GM12878 (cell line): Measurements from ENCODE around the gene KIFAP3. TPM values are rescaled to one million over a fixed set of nuclear protein-coding genes. Genes with fewer than 3 reads are reported as not detected.

ENCODE experiments used
- ATAC-seq: fragments of 200-7000 bp; cut with Tn5 transposase; 3 replicates; pipeline ENCODE4 v1.9.1; 2020; ENCODE audit warnings: mild to moderate bottlenecking, moderate library complexity
- BruUV-seq: library from RNA; stranded (reverse); fragments of 400-500 nt; replicated peaks from 2 replicates; lab custom pipeline; 2021; lab: Mats Ljungman, UMichigan
- CTCF ChIA-PET: fragments of 300-600 bp; sonication (Branson Sonifier 250); formaldehyde crosslinking; extraction: SDS; loops from one replicate; lab custom pipeline; 2021; ENCODE audit warnings: inconsistent platforms; lab: Yijun Ruan, JAX
- POLR2A ChIA-PET: fragments of 350-600 bp; formaldehyde crosslinking; extraction: SDS; loops from one replicate; lab custom pipeline; 2021; ENCODE audit warnings: inconsistent platforms; lab: Charles Lee
- RAD21 ChIA-PET: fragments of 300-600 bp; sonication (Branson Sonifier 250); formaldehyde crosslinking; loops from one replicate; lab custom pipeline; 2023; ENCODE audit warnings: antibody characterized with exemption; ENCODE audit not compliant: unreplicated experiment; lab: Charles Lee
- SMC1A ChIA-PET: fragments of 300-600 bp; sonication (Branson Sonifier 250); formaldehyde crosslinking; loops from one replicate; lab custom pipeline; 2023; ENCODE audit not compliant: unreplicated experiment, uncharacterized antibody; lab: Charles Lee
- DNase-seq: peaks from one replicate; pipeline ENCODE4 v3.0.0-alpha.2; 2011; ENCODE audit warnings: low read depth, low spot score
- FAIRE-seq: peaks from 3 replicates; lab custom pipeline; 2011; peaks lifted over from hg19 to GRCh38; lab: Jason Lieb, UNC
- H2AFZ ChIP-seq: 2 replicates; pipeline ENCODE4 v1.6.0; 2011; ENCODE audit warnings: low read depth, low read length, control low read depth; ENCODE audit not compliant: control insufficient read depth
- H3K27ac ChIP-seq: 2 replicates; pipeline ENCODE4 v1.5.1; 2011; ENCODE audit warnings: control low read depth; ENCODE audit not compliant: control insufficient read depth, insufficient read depth
- H3K27me3 ChIP-seq, 2 experiments: replicated peaks in 1 of 2; 2 replicates each; pipeline versions ENCODE4 v1.6.0 to v1.6.1; 2011; ENCODE audit warnings: low read length in 1 of 2; ENCODE audit not compliant: control insufficient read depth in 2 of 2, insufficient read depth in 2 of 2
- H3K36me3 ChIP-seq, 2 experiments: 2 replicates each; pipeline ENCODE4 v1.5.1; 2011; ENCODE audit warnings: low read length in 1 of 2; ENCODE audit not compliant: control insufficient read depth in 2 of 2, insufficient read depth in 2 of 2
- H3K4me1 ChIP-seq: 2 replicates; pipeline ENCODE4 v1.6.1; 2011; ENCODE audit warnings: mild to moderate bottlenecking, low read length, moderate library complexity, mixed read lengths; ENCODE audit not compliant: control insufficient read depth, insufficient read depth
- H3K4me2 ChIP-seq: 2 replicates; pipeline ENCODE4 v1.6.0; 2011; ENCODE audit warnings: control low read depth; ENCODE audit not compliant: control insufficient read depth, insufficient read depth
- H3K4me3 ChIP-seq: fragments of 200-600 bp; sonication (generic); 2 replicates; pipeline ENCODE4 v1.5.1; 2016
- H3K79me2 ChIP-seq: 2 replicates; pipeline ENCODE4 v1.6.0; 2011; ENCODE audit warnings: low read length; ENCODE audit not compliant: control insufficient read depth, insufficient read depth
- H3K9ac ChIP-seq: 2 replicates; pipeline ENCODE4 v1.8.0; 2011; ENCODE audit warnings: low read length, control low read depth, mixed read lengths; ENCODE audit not compliant: control insufficient read depth, insufficient read depth
- H3K9me3 ChIP-seq: replicated peaks from 3 replicates; pipeline ENCODE4 v1.5.1; 2011; ENCODE audit warnings: mild to moderate bottlenecking, low read length; ENCODE audit not compliant: control insufficient read depth, insufficient read depth
- H4K20me1 ChIP-seq: 2 replicates; pipeline ENCODE4 v1.6.0; 2011; ENCODE audit not compliant: control insufficient read depth, insufficient read depth
- CEBPB ChIP-seq, 2 experiments: fragments of 150-350 bp in 1 of 2; IDR thresholded peaks; 2 replicates each; pipeline ENCODE4 v1.6.1; 2012 to 2014; ENCODE audit warnings: low read depth in 2 of 2, low read length in 2 of 2, borderline replicate concordance in 1 of 2, inconsistent platforms in 1 of 2
- CREM ChIP-seq: IDR thresholded peaks from 2 replicates; pipeline ENCODE4 v1.6.1; 2014; ENCODE audit warnings: antibody characterized with exemption, low read depth
- EP300 ChIP-seq, 2 experiments: fragments of 150-350 bp in 1 of 2; IDR thresholded peaks; 2 replicates each; pipeline ENCODE4 v1.6.1; 2011 to 2012; ENCODE audit warnings: low read depth in 2 of 2, low read length in 2 of 2, borderline replicate concordance in 1 of 2, improper control_type of control experiment in 1 of 2, inconsistent platforms in 1 of 2; ENCODE audit not compliant: control insufficient read depth in 1 of 2
- GABPA ChIP-seq: IDR thresholded peaks from 2 replicates; pipeline ENCODE4 v1.6.1; 2014; ENCODE audit warnings: antibody characterized with exemption, low read depth, mild to moderate bottlenecking, inconsistent platforms
- HDAC6 ChIP-seq: fragments of 200-600 bp; sonication (generic); IDR thresholded peaks from one replicate; pipeline ENCODE4 v1.8.0; 2017; ENCODE audit warnings: antibody characterized with exemption; ENCODE audit not compliant: unreplicated experiment
- NR2F1 ChIP-seq: fragments of 450-650 bp; conservative IDR thresholded peaks from 2 replicates; pipeline ENCODE4 v1.6.1; 2017; ENCODE audit warnings: mild to moderate bottlenecking
- SIN3A ChIP-seq: IDR thresholded peaks from 2 replicates; pipeline ENCODE4 v1.6.1; 2012; ENCODE audit warnings: low read depth, low read length, improper control_type of control experiment
- SIX5 ChIP-seq: IDR thresholded peaks from 2 replicates; pipeline ENCODE4 v1.6.1; 2011; ENCODE audit warnings: mild to moderate bottlenecking, low read depth, low read length, moderate library complexity; ENCODE audit not compliant: severe bottlenecking
- SMAD1 ChIP-seq: fragments of 450-650 bp; IDR thresholded peaks from 2 replicates; pipeline ENCODE4 v1.6.1; 2018; ENCODE audit warnings: mild to moderate bottlenecking, low read depth; ENCODE audit not compliant: partially characterized antibody
- SMC3 ChIP-seq: IDR thresholded peaks from 2 replicates; pipeline ENCODE4 v1.6.1; 2011; ENCODE audit warnings: low read length, improper control_type of control experiment, borderline replicate concordance
- SUPT20H ChIP-seq: IDR thresholded peaks from 2 replicates; pipeline ENCODE4 v1.6.1; 2011; ENCODE audit warnings: low read depth, mild to moderate bottlenecking, low read length, moderate library complexity, borderline replicate concordance; ENCODE audit not compliant: control insufficient read depth
- ZNF622 ChIP-seq: fragments of 450-650 bp; IDR thresholded peaks from 2 replicates; pipeline ENCODE4 v1.6.1; 2017; ENCODE audit warnings: mild to moderate bottlenecking, inconsistent platforms
- WGBS: methylation state at CpG from one replicate; pipeline ENCODE4 v1.1.6; 2016; ENCODE audit warnings: low lambda C conversion rate; ENCODE audit not compliant: insufficient replicate concordance, insufficient coverage; ENCODE audit errors: missing lambda C conversion rate; 5-methylcytosine and 5-hydroxymethylcytosine counted together
- in situ Hi-C: fragments of 300-500 bp; cut with MboI; formaldehyde crosslinking; loops from 9 replicates; pipeline ENCODE4 v1.14.3; 2018; ENCODE audit warnings: mixed read lengths
- intact Hi-C: fragments of 100-400 bp; cut with micrococcal nuclease; formaldehyde crosslinking; loops from one replicate; pipeline ENCODE4 v1.14.2; 2022; ENCODE audit not compliant: unreplicated experiment
- polyA plus RNA-seq, 11 experiments: library from polyadenylated mRNA; depleted of rRNA in 4 of 11; unstranded in 6 of 11; stranded (reverse) in 5 of 11; fragments of >200 nt; fragmentation: Nextera tagmentation in 4 of 11; fragmentation: Illumina TruSeq in 1 of 11; extraction: Ambion mirVana in 4 of 11; extraction: Trizol in 1 of 11; gene quantifications; 1 replicate in 1 of 11; 2 replicates in 10 of 11; pipeline versions ENCODE4 v1.2.1 to v1.2.3, GENCODE V29; 2011 to 2016; ENCODE audit warnings: inconsistent platforms in 2 of 11, missing spikeins in 2 of 11, low read depth in 1 of 11
- total RNA-seq, 4 experiments: library from RNA; depleted of rRNA in 3 of 4; stranded (reverse); fragments of >200 nt in 3 of 4; fragmentation: Illumina TruSeq in 1 of 4; extraction: Trizol in 1 of 4; gene quantifications; 2 replicates each; pipeline versions ENCODE4 v1.2.1 to v1.2.3, GENCODE V29; 2013 to 2021
- TF ChIP-seq, protein P1 (sequence below): fragments of 450-650 bp; IDR thresholded peaks from 2 replicates; pipeline ENCODE4 v1.6.1; 2014; ENCODE audit warnings: mild to moderate bottlenecking
- TF ChIP-seq, protein P2 (sequence below): IDR thresholded peaks from 2 replicates; pipeline ENCODE4 v1.6.1; 2011; ENCODE audit warnings: low read depth, mild to moderate bottlenecking, low read length, moderate library complexity, borderline replicate concordance; ENCODE audit errors: extremely low read depth
- TF ChIP-seq, protein P3 (sequence below): IDR thresholded peaks from 2 replicates; pipeline ENCODE4 v1.6.1; 2012; ENCODE audit warnings: improper control_type of control experiment, low read depth, low read length; ENCODE audit not compliant: insufficient replicate concordance

Gene KIFAP3
- total and polyA plus RNA-seq, 10 of the 15 experiments (the other 5 are each of a cell fraction or from before 2014, with no cell fraction given) = 13.7 to 100 (median 18.9) TPM

DNA sequence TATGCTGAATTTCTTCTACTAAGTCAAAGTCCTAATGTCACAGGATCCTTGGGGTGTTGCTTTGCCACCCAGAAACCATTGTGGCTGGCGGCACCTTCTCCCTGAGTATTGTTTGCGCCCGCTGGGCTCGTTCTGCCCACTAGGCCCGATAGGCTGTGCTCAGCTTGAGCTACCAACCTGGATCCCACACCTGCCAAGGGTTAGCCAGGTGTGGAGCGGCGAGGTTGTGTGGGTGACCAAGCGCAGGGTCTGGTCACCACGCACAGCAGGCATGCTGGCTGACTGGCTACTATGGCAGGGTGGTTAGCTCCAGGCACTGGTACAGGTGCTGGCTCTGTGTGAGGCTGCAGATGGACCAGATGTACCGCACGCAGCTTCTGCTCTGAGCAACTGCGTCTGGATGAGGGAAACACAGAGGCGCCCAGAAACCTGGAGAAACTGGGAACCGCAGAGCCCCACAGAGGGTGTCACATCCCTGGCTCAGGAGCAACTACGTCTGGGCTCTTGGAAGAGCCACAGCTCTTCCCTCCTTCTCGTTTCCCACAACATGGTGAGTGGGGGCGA is 130.4 kb downstream of the KIFAP3 start:
- ChIA-PET CTCF (interaction anchor here (0.9 kb wide), 1 partner anchor 9 kb away, joined by 3 read pairs; no protein-coding TSS in a partner anchor), SMC1A (interaction anchor here (0.6 to 3.2 kb wide), 4 partner anchors 8 to 34 kb away, joined by 3 to 15 read pairs (median 3); no protein-coding TSS in a partner anchor), RAD21 (no interaction called here), POLR2A (no interaction called here)
- Histone ChIP-seq H3K36me3 (peaks cover 2 to 7% of the 10 kb centered on the region in 2 experiments; a peak in 2 of 4 replicates), H3K4me2 (no peak overlapping the region), H2AFZ (no peak overlapping the region), H3K9me3 (no peaks in the 10 kb centered on the region), H3K27ac (no peak overlapping the region), H4K20me1 (no peaks in the 10 kb centered on the region), H3K4me1 (no peaks in the 10 kb centered on the region), H3K9ac (no peak overlapping the region), H3K27me3 (no peaks in the 10 kb centered on the region), H3K79me2 (no peaks in the 10 kb centered on the region), H3K4me3 (no peak overlapping the region)
- intact Hi-C loops (no loop called here), in situ Hi-C loops (no loop called here)
- DNase-seq = no peak
- WGBS = 86% methylated on average over 17 of the region's 17 CpGs
- no peak for FAIRE-seq
- ATAC-seq = no peak
- no TSS peak for BruUV-seq
- TF ChIP-seq EP300 (IDR thresholded peaks at IDR 0.05; ENCODE audit: borderline replicate concordance in 1 of 2, control insufficient read depth in 1 of 2, low read depth in 2 of 2, low read length in 2 of 2) (no peak), SMC3 (no peak), SUPT20H (no peak), HDAC6 (no peak), SIX5 (no peak), NR2F1 (no peak), CEBPB (IDR thresholded peaks at IDR 0.05; ENCODE audit: borderline replicate concordance in 1 of 2, low read depth in 2 of 2, low read length in 2 of 2) (no peak), CREM (no peak), SMAD1 (no peak), ZNF622 (no peak), SIN3A (no peak), GABPA (no peak)
- TF ChIP-seq, protein P1, sequence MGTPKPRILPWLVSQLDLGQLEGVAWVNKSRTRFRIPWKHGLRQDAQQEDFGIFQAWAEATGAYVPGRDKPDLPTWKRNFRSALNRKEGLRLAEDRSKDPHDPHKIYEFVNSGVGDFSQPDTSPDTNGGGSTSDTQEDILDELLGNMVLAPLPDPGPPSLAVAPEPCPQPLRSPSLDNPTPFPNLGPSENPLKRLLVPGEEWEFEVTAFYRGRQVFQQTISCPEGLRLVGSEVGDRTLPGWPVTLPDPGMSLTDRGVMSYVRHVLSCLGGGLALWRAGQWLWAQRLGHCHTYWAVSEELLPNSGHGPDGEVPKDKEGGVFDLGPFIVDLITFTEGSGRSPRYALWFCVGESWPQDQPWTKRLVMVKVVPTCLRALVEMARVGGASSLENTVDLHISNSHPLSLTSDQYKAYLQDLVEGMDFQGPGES = no peak
- TF ChIP-seq, protein P2, sequence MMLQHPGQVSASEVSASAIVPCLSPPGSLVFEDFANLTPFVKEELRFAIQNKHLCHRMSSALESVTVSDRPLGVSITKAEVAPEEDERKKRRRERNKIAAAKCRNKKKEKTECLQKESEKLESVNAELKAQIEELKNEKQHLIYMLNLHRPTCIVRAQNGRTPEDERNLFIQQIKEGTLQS = no peak
- TF ChIP-seq, protein P3, sequence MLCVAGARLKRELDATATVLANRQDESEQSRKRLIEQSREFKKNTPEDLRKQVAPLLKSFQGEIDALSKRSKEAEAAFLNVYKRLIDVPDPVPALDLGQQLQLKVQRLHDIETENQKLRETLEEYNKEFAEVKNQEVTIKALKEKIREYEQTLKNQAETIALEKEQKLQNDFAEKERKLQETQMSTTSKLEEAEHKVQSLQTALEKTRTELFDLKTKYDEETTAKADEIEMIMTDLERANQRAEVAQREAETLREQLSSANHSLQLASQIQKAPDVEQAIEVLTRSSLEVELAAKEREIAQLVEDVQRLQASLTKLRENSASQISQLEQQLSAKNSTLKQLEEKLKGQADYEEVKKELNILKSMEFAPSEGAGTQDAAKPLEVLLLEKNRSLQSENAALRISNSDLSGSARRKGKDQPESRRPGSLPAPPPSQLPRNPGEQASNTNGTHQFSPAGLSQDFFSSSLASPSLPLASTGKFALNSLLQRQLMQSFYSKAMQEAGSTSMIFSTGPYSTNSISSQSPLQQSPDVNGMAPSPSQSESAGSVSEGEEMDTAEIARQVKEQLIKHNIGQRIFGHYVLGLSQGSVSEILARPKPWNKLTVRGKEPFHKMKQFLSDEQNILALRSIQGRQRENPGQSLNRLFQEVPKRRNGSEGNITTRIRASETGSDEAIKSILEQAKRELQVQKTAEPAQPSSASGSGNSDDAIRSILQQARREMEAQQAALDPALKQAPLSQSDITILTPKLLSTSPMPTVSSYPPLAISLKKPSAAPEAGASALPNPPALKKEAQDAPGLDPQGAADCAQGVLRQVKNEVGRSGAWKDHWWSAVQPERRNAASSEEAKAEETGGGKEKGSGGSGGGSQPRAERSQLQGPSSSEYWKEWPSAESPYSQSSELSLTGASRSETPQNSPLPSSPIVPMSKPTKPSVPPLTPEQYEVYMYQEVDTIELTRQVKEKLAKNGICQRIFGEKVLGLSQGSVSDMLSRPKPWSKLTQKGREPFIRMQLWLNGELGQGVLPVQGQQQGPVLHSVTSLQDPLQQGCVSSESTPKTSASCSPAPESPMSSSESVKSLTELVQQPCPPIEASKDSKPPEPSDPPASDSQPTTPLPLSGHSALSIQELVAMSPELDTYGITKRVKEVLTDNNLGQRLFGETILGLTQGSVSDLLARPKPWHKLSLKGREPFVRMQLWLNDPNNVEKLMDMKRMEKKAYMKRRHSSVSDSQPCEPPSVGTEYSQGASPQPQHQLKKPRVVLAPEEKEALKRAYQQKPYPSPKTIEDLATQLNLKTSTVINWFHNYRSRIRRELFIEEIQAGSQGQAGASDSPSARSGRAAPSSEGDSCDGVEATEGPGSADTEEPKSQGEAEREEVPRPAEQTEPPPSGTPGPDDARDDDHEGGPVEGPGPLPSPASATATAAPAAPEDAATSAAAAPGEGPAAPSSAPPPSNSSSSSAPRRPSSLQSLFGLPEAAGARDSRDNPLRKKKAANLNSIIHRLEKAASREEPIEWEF = no peak
